Measurements from ENCODE around the gene TMEM213.

The TMEM213 gene

DNA sequence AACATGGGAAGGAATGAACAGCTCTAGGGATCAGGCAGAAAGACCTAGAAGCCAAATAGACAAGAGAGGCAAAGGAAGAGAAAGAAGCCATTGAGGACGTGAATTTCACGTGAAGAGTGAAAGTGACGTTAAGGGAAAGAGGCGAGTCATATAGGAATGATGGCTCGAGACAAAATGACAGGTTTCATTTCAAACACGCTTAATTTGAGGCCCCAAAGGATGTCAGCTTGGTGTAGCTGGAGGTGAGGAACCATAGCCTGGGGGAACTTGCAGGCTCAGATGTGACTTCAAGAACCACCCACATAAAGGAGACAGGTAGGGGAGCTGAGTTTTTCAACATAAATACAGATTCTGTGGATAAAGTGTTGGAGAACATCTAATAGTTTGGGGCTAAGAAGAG is 84.5 kb downstream of the TMEM213 start:
- no peak overlapping the region for H2BK12ac ChIP-seq (ENCODE audit: low read length)
- H2AFZ ChIP-seq (ENCODE audit: low read length): no peak overlapping the region
- H3K36me3 ChIP-seq (replicated peaks in 1 of 2; ENCODE audit: control insufficient read depth in 2 of 2, insufficient read depth in 2 of 2, low read length in 2 of 2): peaks cover 5 to 67% of the 10 kb centered on the region in 2 donors
- no peak overlapping the region for H3K9ac ChIP-seq (ENCODE audit: low read depth, low read length, poor library complexity)
- H3K27me3 ChIP-seq (ENCODE audit: control insufficient read depth in 3 of 3, insufficient read depth in 3 of 3, low read depth in 1 of 3, low read length in 3 of 3): no peaks in the 10 kb centered on the region
- no peaks in the 10 kb centered on the region for H3K79me1 ChIP-seq (ENCODE audit: low read depth, low read length)
- no peak overlapping the region for H3K4me3 ChIP-seq (ENCODE audit: low read length in 2 of 2)
- no peak overlapping the region for H3K14ac ChIP-seq (ENCODE audit: low read length)
- peaks cover 0 to 3% of the 10 kb centered on the region in 2 donors for H3K9me3 ChIP-seq (replicated peaks in 1 of 2; ENCODE audit: control insufficient read depth in 2 of 2, insufficient read depth in 1 of 2, low read depth in 1 of 2, low read length in 2 of 2)
- H3K23ac ChIP-seq (ENCODE audit: low read depth, low read length, poor library complexity): no peak overlapping the region
- no peak overlapping the region for H2BK5ac ChIP-seq (ENCODE audit: low read length)
- H3K27ac ChIP-seq (replicated peaks; ENCODE audit: low read length): no peak overlapping the region
- no peak overlapping the region for H3K4ac ChIP-seq (ENCODE audit: low read length)
- no peak overlapping the region for H2AK5ac ChIP-seq (ENCODE audit: low read depth, low read length)
- no peak overlapping the region for H3K4me2 ChIP-seq (ENCODE audit: insufficient read depth, low read length, poor library complexity, severe bottlenecking)
- H2BK15ac ChIP-seq (ENCODE audit: low read length): no peak overlapping the region
- no peak overlapping the region for H2BK120ac ChIP-seq (ENCODE audit: low read depth, low read length)
- DNase-seq (ENCODE audit: low spot score): no peak
- H4K8ac ChIP-seq (ENCODE audit: low read depth, low read length): no peak overlapping the region
- H4K91ac ChIP-seq (ENCODE audit: low read depth, low read length, poor library complexity): no peak overlapping the region
- WGBS, 2 donors (ENCODE audit: extremely low coverage in 2 of 2, insufficient read length in 2 of 2, insufficient replicate concordance in 1 of 2): no CpG with 5 or more reads among the region's 6 CpGs
- no peak overlapping the region for H3K18ac ChIP-seq (ENCODE audit: low read length)
- peaks cover 0 to under 1% of the 10 kb centered on the region in 2 donors for H3K4me1 ChIP-seq (ENCODE audit: control insufficient read depth in 2 of 2, insufficient read depth in 1 of 2, low read depth in 1 of 2, low read length in 2 of 2)

DNA sequence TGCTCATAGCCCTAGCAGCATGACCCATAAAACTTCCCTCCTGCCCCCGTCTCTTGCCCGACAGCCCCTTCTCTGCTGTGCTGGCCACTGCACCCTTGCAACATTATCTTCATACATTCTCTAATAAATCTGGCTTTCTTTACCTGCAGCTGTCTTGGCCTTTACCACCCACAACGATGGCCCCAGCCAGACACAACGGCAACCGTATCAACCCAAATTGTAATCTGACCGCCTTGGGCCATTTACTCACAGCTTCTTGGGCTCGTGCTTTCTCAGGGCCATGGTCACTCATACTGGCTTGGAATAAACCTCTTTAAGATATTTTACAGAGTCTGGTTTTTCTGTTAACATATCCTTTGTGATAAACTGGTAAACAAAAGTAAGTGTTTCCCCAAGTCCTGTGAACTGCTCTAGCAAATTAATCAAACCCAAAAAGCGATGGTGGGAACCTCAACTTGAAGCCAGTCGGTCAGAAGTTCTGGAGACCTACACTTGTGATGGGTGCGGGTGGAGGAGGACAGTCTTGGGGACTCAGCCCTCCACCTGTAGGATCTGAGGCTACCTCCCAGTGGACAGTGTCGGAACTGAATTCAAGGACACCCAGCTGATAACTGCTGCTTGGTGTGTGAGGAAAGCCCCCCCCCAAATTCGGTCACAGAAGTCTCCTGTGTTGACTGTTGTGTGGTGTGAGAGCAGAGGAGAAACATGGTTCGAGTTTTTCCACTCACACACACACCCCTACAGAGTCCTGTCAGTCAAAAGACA is 87.8 kb downstream of the TMEM213 start:
- no CpG with 5 or more reads among the region's 13 CpGs for WGBS, 2 donors (ENCODE audit: extremely low coverage in 2 of 2, insufficient read length in 2 of 2, insufficient replicate concordance in 1 of 2)
- Histone ChIP-seq H2BK120ac (ENCODE audit: low read depth, low read length) (no peak overlapping the region), H4K8ac (ENCODE audit: low read depth, low read length) (no peak overlapping the region)

DNA sequence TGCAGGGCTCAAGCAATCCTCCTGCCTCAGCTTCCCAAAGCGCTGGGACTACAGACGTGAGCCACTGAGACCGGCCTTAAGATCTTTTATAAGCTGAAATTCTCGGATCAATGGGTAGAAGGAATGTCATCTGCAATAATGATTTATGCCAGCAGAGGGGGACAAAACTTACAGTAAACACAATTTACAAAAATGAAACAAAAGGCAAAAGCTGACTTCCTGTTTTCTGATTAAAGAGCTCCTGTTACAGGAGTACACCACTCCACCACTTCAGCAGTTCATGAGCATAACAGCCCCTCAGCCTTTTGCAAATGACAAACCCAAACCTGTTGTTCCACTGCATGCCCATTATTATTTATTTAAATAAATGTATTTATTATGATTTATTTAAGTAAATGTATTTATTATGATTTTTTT is 88.7 kb downstream of the TMEM213 start:
- Histone ChIP-seq H3K4ac (ENCODE audit: low read length) (no peak overlapping the region), H4K8ac (ENCODE audit: low read depth, low read length) (no peak overlapping the region), H2BK15ac (ENCODE audit: low read length) (no peak overlapping the region), H2BK120ac (ENCODE audit: low read depth, low read length) (no peak overlapping the region), H3K9me3 (replicated peaks in 1 of 2; ENCODE audit: control insufficient read depth in 2 of 2, insufficient read depth in 1 of 2, low read depth in 1 of 2, low read length in 2 of 2) (peaks cover 0 to 3% of the 10 kb centered on the region in 2 donors), H3K27me3 (ENCODE audit: control insufficient read depth in 3 of 3, insufficient read depth in 3 of 3, low read depth in 1 of 3, low read length in 3 of 3) (no peaks in the 10 kb centered on the region), H2BK12ac (ENCODE audit: low read length) (no peak overlapping the region), H3K4me3 (ENCODE audit: low read length in 2 of 2) (no peak overlapping the region), H3K23ac (ENCODE audit: low read depth, low read length, poor library complexity) (no peak overlapping the region), H4K91ac (ENCODE audit: low read depth, low read length, poor library complexity) (no peak overlapping the region), H2AFZ (ENCODE audit: low read length) (no peak overlapping the region), H3K4me1 (ENCODE audit: control insufficient read depth in 2 of 2, insufficient read depth in 1 of 2, low read depth in 1 of 2, low read length in 2 of 2) (peaks cover 0 to 17% of the 10 kb centered on the region in 2 donors), H2AK5ac (ENCODE audit: low read depth, low read length) (no peak overlapping the region), H3K18ac (ENCODE audit: low read length) (no peak overlapping the region), H3K14ac (ENCODE audit: low read length) (no peak overlapping the region), H3K79me1 (ENCODE audit: low read depth, low read length) (no peaks in the 10 kb centered on the region), H3K27ac (replicated peaks; ENCODE audit: low read length) (no peak overlapping the region), H3K36me3 (replicated peaks in 1 of 2; ENCODE audit: control insufficient read depth in 2 of 2, insufficient read depth in 2 of 2, low read length in 2 of 2) (peaks cover 0 to 48% of the 10 kb centered on the region in 2 donors), H3K9ac (ENCODE audit: low read depth, low read length, poor library complexity) (no peak overlapping the region), H2BK5ac (ENCODE audit: low read length) (no peak overlapping the region), H3K4me2 (ENCODE audit: insufficient read depth, low read length, poor library complexity, severe bottlenecking) (no peak overlapping the region)
- no peak for DNase-seq (ENCODE audit: low spot score)
- no CpG with 5 or more reads among the region's 4 CpGs for WGBS, 2 donors (ENCODE audit: extremely low coverage in 2 of 2, insufficient read length in 2 of 2, insufficient replicate concordance in 1 of 2)

More for the DNA sequence above, 87.8 kb downstream of the TMEM213 start:
- Histone ChIP-seq H3K23ac (ENCODE audit: low read depth, low read length, poor library complexity) (no peak overlapping the region), H3K9ac (ENCODE audit: low read depth, low read length, poor library complexity) (no peak overlapping the region), H3K4me3 (ENCODE audit: low read length in 2 of 2) (no peak overlapping the region), H3K27ac (replicated peaks; ENCODE audit: low read length) (no peak overlapping the region), H4K91ac (ENCODE audit: low read depth, low read length, poor library complexity) (no peak overlapping the region), H2BK15ac (ENCODE audit: low read length) (no peak overlapping the region), H3K4me2 (ENCODE audit: insufficient read depth, low read length, poor library complexity, severe bottlenecking) (no peak overlapping the region), H3K36me3 (replicated peaks in 1 of 2; ENCODE audit: control insufficient read depth in 2 of 2, insufficient read depth in 2 of 2, low read length in 2 of 2) (peaks cover 2 to 48% of the 10 kb centered on the region in 2 donors), H3K4me1 (ENCODE audit: control insufficient read depth in 2 of 2, insufficient read depth in 1 of 2, low read depth in 1 of 2, low read length in 2 of 2) (peaks cover 0 to 10% of the 10 kb centered on the region in 2 donors), H3K18ac (ENCODE audit: low read length) (no peak overlapping the region), H3K14ac (ENCODE audit: low read length) (no peak overlapping the region), H2AK5ac (ENCODE audit: low read depth, low read length) (no peak overlapping the region), H3K79me1 (ENCODE audit: low read depth, low read length) (no peaks in the 10 kb centered on the region), H2AFZ (ENCODE audit: low read length) (no peak overlapping the region), H3K4ac (ENCODE audit: low read length) (no peak overlapping the region), H3K27me3 (ENCODE audit: control insufficient read depth in 3 of 3, insufficient read depth in 3 of 3, low read depth in 1 of 3, low read length in 3 of 3) (no peaks in the 10 kb centered on the region), H3K9me3 (replicated peaks in 1 of 2; ENCODE audit: control insufficient read depth in 2 of 2, insufficient read depth in 1 of 2, low read depth in 1 of 2, low read length in 2 of 2) (peaks cover 0 to 3% of the 10 kb centered on the region in 2 donors), H2BK5ac (ENCODE audit: low read length) (no peak overlapping the region), H2BK12ac (ENCODE audit: low read length) (no peak overlapping the region)
- DNase-seq (ENCODE audit: low spot score): no peak

DNA sequence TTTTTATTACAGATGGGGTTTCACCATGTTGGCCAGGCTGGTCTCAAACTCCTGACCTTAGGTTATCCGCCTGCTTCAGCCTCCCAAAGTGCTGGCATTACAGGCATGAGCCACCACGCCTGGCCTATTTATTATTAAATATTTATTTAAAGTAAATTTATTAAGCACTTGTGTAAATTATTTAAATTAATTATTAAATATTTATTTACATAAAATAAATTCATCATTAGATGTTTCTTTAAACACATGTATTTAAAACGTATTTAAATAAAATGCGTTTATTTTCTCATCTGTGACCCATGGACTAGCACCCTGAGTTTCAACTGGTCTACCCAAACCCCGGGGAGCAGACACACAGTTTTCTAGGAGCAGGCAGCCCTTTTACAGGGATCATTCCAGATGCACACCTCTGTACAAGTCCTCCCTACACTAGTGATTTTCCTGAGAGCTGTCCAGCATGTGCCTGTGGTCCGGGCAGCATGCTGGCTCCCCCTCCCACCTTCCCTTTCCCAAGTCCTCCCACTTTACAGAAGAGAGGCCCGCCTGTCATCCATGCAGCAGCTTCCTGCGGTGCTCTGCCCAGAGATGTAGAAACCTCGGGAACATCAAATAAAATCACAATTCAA is 89.4 kb downstream of the TMEM213 start:
- no peak for DNase-seq (ENCODE audit: low spot score)
- Histone ChIP-seq H3K4me3 (ENCODE audit: low read length in 2 of 2) (no peak overlapping the region), H3K36me3 (replicated peaks in 1 of 2; ENCODE audit: control insufficient read depth in 2 of 2, insufficient read depth in 2 of 2, low read length in 2 of 2) (peaks cover 0 to 49% of the 10 kb centered on the region in 2 donors), H3K9me3 (replicated peaks in 1 of 2; ENCODE audit: control insufficient read depth in 2 of 2, insufficient read depth in 1 of 2, low read depth in 1 of 2, low read length in 2 of 2) (peaks cover 0 to 3% of the 10 kb centered on the region in 2 donors), H4K91ac (ENCODE audit: low read depth, low read length, poor library complexity) (no peak overlapping the region), H3K27ac (replicated peaks; ENCODE audit: low read length) (no peak overlapping the region), H2BK15ac (ENCODE audit: low read length) (no peak overlapping the region), H2BK120ac (ENCODE audit: low read depth, low read length) (no peak overlapping the region), H2AK5ac (ENCODE audit: low read depth, low read length) (no peak overlapping the region), H3K23ac (ENCODE audit: low read depth, low read length, poor library complexity) (no peak overlapping the region), H3K4me2 (ENCODE audit: insufficient read depth, low read length, poor library complexity, severe bottlenecking) (no peak overlapping the region), H3K79me1 (ENCODE audit: low read depth, low read length) (no peaks in the 10 kb centered on the region), H4K8ac (ENCODE audit: low read depth, low read length) (no peak overlapping the region), H3K4ac (ENCODE audit: low read length) (no peak overlapping the region), H3K18ac (ENCODE audit: low read length) (no peak overlapping the region), H3K27me3 (ENCODE audit: control insufficient read depth in 3 of 3, insufficient read depth in 3 of 3, low read depth in 1 of 3, low read length in 3 of 3) (no peaks in the 10 kb centered on the region), H2AFZ (ENCODE audit: low read length) (no peak overlapping the region), H2BK12ac (ENCODE audit: low read length) (no peak overlapping the region), H2BK5ac (ENCODE audit: low read length) (no peak overlapping the region), H3K14ac (ENCODE audit: low read length) (no peak overlapping the region), H3K4me1 (ENCODE audit: control insufficient read depth in 2 of 2, insufficient read depth in 1 of 2, low read depth in 1 of 2, low read length in 2 of 2) (peaks cover 0 to 18% of the 10 kb centered on the region in 2 donors), H3K9ac (ENCODE audit: low read depth, low read length, poor library complexity) (no peak overlapping the region)
- WGBS, 2 donors (ENCODE audit: extremely low coverage in 2 of 2, insufficient read length in 2 of 2, insufficient replicate concordance in 1 of 2): no CpG with 5 or more reads among the region's 9 CpGs
